Measurements from ENCODE around the gene NKX6-1.

Gene NKX6-1

GRCh38 chr4:84499624-84499982 lies 511 bp upstream of the NKX6-1 start:
- no peak overlapping the region for H3K27ac ChIP-seq
- DNase-seq (ENCODE audit: low read depth, low spot score): no peak

DNA sequence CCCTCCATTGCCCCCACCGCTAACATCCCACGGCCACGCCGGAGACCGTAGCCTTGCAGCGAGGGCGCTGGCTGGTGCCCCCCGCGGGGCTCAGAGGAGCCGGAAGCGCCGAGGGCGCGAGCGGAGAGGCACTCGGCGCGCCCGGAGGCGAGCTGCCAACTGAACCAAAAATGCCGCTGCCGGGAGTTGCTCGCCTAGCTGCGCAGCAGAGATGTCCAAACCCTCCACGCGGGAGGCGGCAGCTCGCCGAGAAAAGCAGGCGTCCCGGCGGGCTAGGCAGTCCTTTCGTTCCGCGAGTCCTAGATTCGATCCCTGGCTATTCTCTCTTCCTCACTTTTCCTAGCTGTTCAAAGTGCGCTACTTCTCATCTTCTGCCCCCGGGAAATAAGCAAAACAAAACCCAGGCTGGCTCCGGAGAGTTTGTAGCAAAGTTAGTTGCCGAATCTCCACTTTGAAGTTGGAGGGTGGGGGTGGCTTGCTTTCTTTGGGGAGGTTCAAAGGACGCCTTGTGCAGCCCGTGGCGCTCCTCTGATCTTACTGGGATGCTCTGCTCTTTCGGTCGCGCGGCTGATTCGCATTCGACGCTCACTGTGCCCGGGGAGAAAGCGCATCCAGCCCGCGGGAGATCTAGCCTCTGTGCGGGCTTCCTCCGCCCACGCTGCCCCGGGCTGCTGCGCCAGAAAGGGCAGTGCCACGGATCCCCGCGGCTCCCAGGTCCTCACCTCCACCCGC lies 723 bp downstream of the NKX6-1 start:
- no peak for DNase-seq (ENCODE audit: low read depth, low spot score)

GRCh38 chr4:84497504-84498202 lies 1.4 kb downstream of the NKX6-1 start:
- H3K27ac ChIP-seq: no peak overlapping the region
- no peak for DNase-seq (ENCODE audit: low read depth, low spot score)

More for the DNA sequence above, 723 bp downstream of the NKX6-1 start:
- no peak overlapping the region for H3K27ac ChIP-seq

DNA sequence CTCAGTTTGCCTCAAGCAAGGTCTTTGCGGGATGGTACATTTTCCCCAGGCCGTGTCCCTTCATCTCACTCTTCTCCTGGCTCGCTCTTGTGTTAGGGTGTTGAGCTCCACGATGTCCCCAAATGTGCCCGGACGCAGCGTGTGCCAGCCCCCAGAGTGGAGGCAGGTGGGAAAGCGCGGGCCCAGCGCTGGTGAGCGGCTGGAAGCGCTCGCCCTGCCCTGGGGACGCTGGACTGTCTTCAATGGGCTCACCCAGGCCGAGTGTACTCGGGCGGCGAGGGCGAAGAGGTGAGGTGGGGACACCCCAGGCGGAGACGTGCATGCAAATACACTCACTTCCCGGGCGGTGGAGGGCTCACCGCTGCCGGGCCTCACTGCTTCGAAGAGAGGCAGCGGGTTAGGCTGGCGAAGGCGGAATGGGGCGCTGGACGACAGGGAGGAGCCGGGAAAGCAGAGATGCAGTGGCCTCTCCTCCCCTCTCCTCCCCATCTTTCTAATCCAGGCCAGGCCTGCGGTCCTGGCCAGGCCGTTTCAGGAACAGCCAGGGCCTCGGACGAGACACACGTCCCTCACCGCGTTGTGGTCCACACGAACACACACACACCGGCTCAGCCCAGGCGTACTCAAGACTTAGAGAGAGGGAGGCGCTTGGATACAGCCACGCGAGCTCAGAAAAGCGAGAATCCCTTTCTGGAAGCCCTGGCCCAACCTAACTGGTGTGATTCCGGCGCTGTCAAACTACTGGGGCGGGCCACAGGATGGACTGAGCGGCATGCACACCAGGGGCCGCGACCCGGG lies 2.2 kb downstream of the NKX6-1 start:
- no peak for DNase-seq (ENCODE audit: low read depth, low spot score)
- H3K27ac ChIP-seq: no peak overlapping the region

GRCh38 chr4:84496331-84496705 lies 2.8 kb downstream of the NKX6-1 start:
- no peak overlapping the region for H3K27ac ChIP-seq
- DNase-seq (ENCODE audit: low read depth, low spot score): no peak

DNA sequence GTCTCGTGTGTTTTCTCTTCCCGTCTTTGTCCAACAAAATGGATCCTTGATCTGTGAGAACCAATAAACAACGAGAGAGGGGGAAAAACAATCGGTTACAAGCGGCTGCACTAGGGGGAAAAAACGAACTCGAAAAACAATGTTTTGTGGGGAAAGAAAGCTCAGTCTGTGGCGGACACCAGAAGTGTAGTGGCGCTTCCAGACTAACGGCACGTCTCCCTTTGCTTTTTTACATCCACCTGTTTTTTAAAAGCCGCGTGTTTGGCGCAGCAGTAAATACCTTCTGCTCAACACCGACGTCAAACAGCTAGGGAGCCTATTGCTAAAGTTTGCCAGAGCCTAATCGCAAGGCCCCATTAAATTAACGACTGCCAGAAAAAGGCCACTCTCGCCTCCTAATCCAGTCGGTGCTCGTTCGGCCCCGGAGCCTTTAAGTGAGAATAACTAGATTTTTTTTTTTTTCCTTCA lies 3.3 kb downstream of the NKX6-1 start:
- no peak for DNase-seq (ENCODE audit: low read depth, low spot score)
- H3K27ac ChIP-seq: no peak overlapping the region

DNA sequence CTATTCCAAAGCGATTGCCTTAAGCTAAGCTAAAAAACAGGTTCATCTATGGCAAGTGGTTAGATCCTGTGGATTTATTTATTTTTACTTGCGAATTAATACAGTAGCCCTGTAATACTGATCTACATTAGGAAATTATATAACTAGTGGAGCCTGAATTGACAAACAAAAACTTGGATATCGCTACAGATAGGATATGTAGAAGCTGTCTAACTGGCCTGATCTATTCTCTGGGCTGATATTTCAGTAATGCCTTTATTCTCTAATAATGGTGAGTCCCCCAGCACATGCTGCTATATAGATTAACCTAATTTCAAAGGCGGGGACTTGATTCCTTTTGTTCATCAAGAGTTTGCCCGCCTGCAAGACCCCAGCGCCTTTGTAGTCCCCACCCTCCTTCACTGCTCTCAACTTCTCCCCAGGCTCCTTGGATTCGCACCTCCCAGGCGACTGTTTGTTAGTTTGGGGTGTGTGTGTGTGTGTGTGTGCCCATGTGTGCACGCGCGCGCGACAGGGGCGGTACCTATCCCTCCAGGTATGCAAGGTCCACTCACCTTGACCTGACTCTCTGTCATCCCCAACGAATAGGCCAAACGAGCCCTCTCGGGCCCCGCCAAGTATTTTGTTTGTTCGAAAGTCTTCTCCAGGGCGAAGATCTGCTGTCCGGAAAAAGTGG lies 3.8 kb downstream of the NKX6-1 start:
- DNase-seq (ENCODE audit: low read depth, low spot score): no peak
- H3K27ac ChIP-seq: no peak overlapping the region

DNA sequence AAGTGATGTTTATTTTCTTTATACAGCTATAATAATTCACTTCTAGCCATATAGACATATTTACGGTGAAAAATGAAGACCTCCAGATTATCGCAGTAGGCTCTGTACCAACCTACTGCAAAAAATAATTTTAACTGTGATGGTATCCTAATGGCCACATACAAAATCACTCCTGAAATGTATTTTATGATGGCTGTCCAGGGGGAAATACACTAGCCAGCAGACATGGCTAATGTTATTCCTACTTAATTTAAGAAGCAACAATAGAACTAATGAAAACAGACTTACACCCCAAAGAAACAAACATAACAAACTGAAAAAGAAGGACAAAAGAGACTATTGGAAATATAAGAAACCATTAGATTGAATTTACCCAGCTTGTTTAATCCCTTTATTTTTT lies 4.6 kb downstream of the NKX6-1 start:
- DNase-seq (ENCODE audit: low read depth, low spot score): no peak
- H3K27ac ChIP-seq: no peak overlapping the region

DNA sequence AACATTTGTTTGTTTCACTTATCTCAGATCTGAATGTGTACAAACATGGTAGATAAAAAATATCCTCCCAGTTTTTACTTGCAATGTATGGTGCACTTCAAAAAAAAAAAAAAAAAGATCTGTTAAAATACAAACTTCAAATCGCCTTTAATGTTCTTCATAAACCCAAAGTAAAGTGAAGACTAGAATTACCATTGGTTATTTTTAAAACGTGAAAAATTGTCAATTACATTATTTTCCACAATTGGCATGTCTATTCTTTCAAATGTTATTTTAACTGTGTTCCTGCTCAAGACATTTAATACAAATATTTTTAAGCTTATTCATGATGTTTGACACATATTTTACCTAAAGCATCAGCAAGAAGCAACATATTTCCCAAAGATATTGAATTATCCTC lies 5.0 kb downstream of the NKX6-1 start:
- DNase-seq (ENCODE audit: low read depth, low spot score): no peak
- no peak overlapping the region for H3K27ac ChIP-seq

DNA sequence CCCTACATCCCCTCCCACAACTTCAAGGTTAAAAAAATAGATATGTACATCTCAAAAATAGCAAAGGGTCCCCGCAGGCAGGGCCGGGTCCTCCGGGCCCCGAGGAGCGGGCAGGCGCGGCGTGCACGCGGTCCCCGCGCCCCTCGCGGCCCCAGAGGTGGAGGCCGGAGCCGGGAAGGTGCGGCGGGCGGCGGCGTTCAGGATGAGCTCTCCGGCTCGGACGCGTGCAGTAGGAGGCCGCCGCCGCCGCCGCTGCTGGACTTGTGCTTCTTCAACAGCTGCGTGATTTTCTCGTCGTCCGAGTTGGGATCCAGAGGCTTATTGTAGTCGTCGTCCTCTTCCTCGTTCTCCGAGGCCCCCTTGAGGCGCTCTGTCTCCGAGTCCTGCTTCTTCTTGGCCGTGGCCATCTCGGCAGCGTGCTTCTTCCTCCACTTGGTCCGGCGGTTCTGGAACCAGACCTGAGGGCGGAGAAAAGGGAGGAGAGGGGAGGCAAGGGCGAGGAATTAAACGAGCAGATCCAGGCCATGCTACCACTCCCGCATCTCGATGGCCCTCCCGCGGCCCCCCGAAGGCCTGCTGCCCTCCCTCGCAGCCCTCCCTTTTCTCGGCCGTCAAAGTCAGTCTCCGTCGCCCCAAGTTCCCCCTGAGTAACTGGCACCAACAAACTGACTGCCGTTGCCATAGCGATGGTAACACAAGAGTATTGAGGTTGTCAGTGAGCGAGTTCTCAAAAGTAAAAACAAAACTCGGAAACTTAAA lies 5.8 kb downstream of the NKX6-1 start:
- no peak for DNase-seq (ENCODE audit: low read depth, low spot score)
- H3K27ac ChIP-seq: no peak overlapping the region

GRCh38 chr4:84492737-84493091 lies 6.4 kb downstream of the NKX6-1 start:
- H3K27ac ChIP-seq: no peak overlapping the region
- no peak for DNase-seq (ENCODE audit: low read depth, low spot score)

DNA sequence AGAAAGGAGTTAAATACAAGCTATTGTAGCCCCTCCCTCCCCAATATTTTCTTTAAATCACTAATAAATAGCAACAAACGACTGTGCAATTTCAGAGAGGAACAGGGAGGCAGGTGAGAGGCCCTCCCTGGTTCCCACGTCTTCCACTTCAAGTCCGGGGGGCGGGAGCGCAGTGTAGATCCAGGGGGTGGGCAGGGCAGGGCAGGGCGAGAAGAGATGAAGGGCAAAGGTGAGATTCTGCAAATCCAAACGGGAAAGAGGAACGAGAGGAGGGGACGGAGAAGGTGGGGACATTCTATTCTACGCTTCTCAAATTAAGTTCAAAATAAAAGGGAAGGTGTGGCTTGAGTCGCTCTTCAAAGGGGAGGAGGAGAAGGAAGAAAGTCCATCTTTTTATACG lies 6.8 kb downstream of the NKX6-1 start:
- DNase-seq (ENCODE audit: low read depth, low spot score): no peak
- H3K27ac ChIP-seq: no peak overlapping the region

DNA sequence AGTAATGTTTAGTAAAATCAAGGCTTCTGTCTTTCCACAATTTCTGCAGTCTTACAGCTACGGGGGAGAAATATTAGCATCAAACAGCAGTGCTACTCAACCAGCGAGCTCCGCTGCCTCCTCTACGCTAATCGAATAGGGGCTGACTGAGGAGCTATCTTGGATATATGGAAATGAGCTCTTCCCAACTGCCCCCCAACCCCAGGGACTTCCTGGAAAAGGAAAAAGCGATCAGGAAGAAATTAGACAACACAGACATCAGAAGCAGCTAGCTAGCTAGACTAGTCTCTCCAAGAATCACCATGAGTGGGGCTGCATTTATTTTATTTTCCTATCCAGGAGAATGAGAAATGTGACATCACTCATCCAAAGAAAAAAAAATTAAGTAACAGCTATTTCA lies 7.6 kb downstream of the NKX6-1 start:
- DNase-seq (ENCODE audit: low read depth, low spot score): no peak

DNA sequence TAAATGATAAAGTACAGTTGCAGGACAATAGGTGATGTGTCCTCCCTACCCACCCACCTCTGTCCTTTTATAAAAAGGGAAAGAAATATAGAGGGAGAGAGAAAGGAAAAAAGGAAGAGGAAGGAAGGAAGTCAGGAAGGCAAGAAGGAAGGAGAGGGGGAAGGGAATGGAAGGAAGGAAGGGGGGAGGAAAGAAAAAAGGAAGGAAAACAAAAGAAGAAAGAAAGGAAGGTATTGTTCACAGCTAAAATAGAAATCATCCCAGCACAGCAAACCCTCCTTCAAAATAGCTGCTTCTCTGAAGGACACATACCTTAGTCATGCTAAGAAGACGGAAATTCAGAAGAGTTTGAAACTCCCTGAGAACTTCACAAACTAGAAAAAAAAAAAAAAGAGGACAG lies 8.4 kb downstream of the NKX6-1 start:
- no peak for DNase-seq (ENCODE audit: low read depth, low spot score)
- no peak overlapping the region for H3K27ac ChIP-seq

More for the DNA sequence above, 7.6 kb downstream of the NKX6-1 start:
- no peak overlapping the region for H3K27ac ChIP-seq

GRCh38 chr4:84484236-84484635 lies 14.9 kb downstream of the NKX6-1 start:
- DNase-seq (ENCODE audit: low read depth, low spot score): no peak
- no peak overlapping the region for H3K27ac ChIP-seq

DNA sequence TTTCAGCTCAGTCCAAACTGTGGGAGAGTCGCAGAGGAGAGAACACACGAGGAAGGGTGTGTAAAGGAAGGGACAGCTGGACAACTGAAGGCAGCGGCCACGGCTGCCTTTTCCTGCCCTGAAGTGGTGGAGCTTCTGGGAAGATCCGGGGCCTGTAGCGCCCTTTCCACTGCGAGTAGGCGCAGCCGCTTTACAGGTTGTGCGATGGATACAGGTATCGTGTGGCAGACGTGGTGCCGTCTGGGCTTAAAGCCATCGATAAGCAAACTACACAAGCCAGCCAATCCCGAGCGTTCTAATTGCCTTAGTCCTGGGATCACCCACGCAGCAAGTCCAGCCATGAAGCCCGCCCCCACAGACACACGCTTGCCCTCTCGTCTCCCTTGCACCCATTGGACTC lies 15.4 kb downstream of the NKX6-1 start:
- no peak for DNase-seq (ENCODE audit: low read depth, low spot score)
- no peak overlapping the region for H3K27ac ChIP-seq

DNA sequence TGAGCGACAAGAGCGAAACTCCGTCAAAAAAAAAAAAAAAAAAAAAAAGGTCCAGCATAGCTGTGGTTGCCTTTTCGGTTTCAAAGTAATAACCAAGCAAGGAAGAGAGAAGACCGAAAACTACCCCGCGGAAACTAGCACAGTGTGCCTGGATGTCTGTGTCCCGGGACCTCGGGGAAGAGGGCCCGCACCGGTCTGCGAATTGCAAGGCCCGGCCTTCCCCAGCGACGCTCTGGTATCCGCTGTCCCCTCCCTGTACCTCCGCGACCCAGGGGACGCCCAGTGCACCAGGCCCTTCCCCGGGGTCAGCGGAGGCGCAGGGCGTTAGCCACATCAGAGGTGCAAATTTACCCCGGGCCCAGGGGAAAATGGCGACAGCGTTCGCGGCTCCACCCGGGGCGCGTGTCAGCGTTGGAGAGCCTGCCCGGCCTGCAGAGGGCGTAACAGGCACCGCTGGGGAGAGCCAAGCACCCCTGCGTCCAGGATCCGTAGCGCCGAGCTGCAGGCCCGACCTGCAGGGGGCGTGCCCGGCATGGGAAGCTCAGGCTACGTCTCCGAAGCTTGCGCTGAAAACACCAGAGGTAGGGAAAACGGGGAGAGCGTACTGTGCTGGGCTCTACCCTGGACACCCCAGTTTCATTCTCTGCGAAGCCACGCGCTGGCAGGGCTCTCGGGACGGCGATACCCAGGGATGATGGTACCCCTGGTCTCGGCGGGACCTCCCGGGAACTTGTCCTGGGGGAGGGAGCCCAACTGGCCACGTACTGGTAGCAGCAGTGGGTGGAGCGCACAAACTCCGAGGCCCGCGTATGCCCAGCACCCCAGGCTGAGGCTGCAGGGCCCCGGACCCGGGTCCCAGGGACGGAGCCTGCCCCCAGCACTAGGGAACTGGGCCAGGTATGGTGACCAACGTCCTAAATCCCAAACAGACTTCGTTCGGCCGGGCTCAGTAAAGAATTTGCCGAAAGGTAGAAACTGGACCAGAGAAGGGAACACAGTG lies 16.2 kb downstream of the NKX6-1 start:
- H3K27ac ChIP-seq: no peak overlapping the region
- DNase-seq (ENCODE audit: low read depth, low spot score): no peak

- DNase-seq (ENCODE audit: low read depth, low spot score): no peak
- no peak overlapping the region for H3K27ac ChIP-seq
Measured at GRCh38 chr4:84481860-84482245, 17.2 kb downstream of the NKX6-1 start.
